Activated T-helper 2 cell treated with anti-CD3 and anti-CD28 coated beads, Interferon-gamma antibody, Interleukin-2, Interleukin-4, amounts not matched to agents 10 μg/mL and 5 μg/mL and 100 μg/mL, durations not matched to agents 14 hours and 24 hours and 36 hours (primary cell): ENCODE measurements around the gene AXDND1. TPM values are rescaled to one million over a fixed set of nuclear protein-coding genes. Genes with fewer than 3 reads are reported as not detected.
"Not testable (repeated sequence)": the region's sequence is repeated elsewhere in the genome, so short reads cannot be mapped to it uniquely, and the experiment has no call there.

ENCODE experiments used
- DNase-seq: peaks from one replicate; pipeline ENCODE4 v3.0.0; 2021; ENCODE audit warnings: low spot score
- H3K27ac Mint-ChIP-seq: one replicate; pipeline ENCODE4 v1.8.0; 2021; ENCODE audit warnings: mixed read lengths
- H3K27me3 Mint-ChIP-seq: one replicate; pipeline ENCODE4 v1.8.0; 2021; ENCODE audit warnings: low read depth, mixed read lengths
- H3K36me3 Mint-ChIP-seq: one replicate; pipeline ENCODE4 v1.8.0; 2021; ENCODE audit warnings: low read depth, mixed read lengths
- H3K4me1 Mint-ChIP-seq: one replicate; pipeline ENCODE4 v1.8.0; 2021; ENCODE audit warnings: low read depth, mixed read lengths
- H3K4me3 Mint-ChIP-seq: one replicate; pipeline ENCODE4 v1.8.0; 2021; ENCODE audit warnings: low read depth, mild to moderate bottlenecking, moderate library complexity, mixed read lengths
- H3K9me3 Mint-ChIP-seq: one replicate; pipeline ENCODE4 v1.8.0; 2021; ENCODE audit warnings: mixed read lengths
- intact Hi-C: fragments of 100-400 bp; cut with micrococcal nuclease; formaldehyde crosslinking; loops from one replicate; pipeline ENCODE4 v1.15.1; 2023
- total RNA-seq: library from RNA; stranded (reverse); gene quantifications from 2 replicates; pipeline ENCODE4 v1.2.3, GENCODE V29; 2022

The AXDND1 gene
- total RNA-seq, 1 donor from 2014 or later = 0.62 TPM

- no peaks in the 10 kb centered on the region for H3K9me3 Mint-ChIP-seq
- no peaks in the 10 kb centered on the region for H3K27me3 Mint-ChIP-seq
- no peak for DNase-seq
- intact Hi-C loops = no loop called here
- H3K4me1 Mint-ChIP-seq = peaks cover 2% of the 10 kb centered on the region
- H3K27ac Mint-ChIP-seq = no peak overlapping the region
- H3K36me3 Mint-ChIP-seq = no peaks in the 10 kb centered on the region
- no peak overlapping the region for H3K4me3 Mint-ChIP-seq
These were observed 19.7 kb downstream of the AXDND1 start for GRCh38 chr1:179385510-179385909.

- H3K9me3 Mint-ChIP-seq = peaks cover 27% of the 10 kb centered on the region
- H3K36me3 Mint-ChIP-seq = no peaks in the 10 kb centered on the region
- H3K27ac Mint-ChIP-seq = no peak overlapping the region
- DNase-seq = no peak
- intact Hi-C loops = no loop called here
- H3K4me1 Mint-ChIP-seq = no peaks in the 10 kb centered on the region
- no peak overlapping the region for H3K4me3 Mint-ChIP-seq
- no peaks in the 10 kb centered on the region for H3K27me3 Mint-ChIP-seq
These were observed 27.9 kb downstream of the AXDND1 start for GRCh38 chr1:179393721-179394120.

- DNase-seq, H3K27ac Mint-ChIP-seq, H3K4me1 Mint-ChIP-seq, H3K9me3 Mint-ChIP-seq, intact Hi-C loops, H3K4me3 Mint-ChIP-seq, H3K27me3 Mint-ChIP-seq, H3K36me3 Mint-ChIP-seq: not testable (repeated sequence)
These were observed 33.6 kb downstream of the AXDND1 start for GRCh38 chr1:179399399-179399798.

GRCh38 chr1:179417760-179418159 is 52.0 kb downstream of the AXDND1 start:
- H3K9me3 Mint-ChIP-seq, H3K27ac Mint-ChIP-seq, H3K4me1 Mint-ChIP-seq, H3K4me3 Mint-ChIP-seq, H3K36me3 Mint-ChIP-seq, H3K27me3 Mint-ChIP-seq, DNase-seq, intact Hi-C loops: not testable (repeated sequence)

- H3K36me3 Mint-ChIP-seq, H3K27ac Mint-ChIP-seq, H3K9me3 Mint-ChIP-seq, H3K27me3 Mint-ChIP-seq, H3K4me1 Mint-ChIP-seq, H3K4me3 Mint-ChIP-seq, DNase-seq, intact Hi-C loops: not testable (repeated sequence)
These were observed 52.9 kb downstream of the AXDND1 start for GRCh38 chr1:179418706-179419105.

- H3K4me3 Mint-ChIP-seq = no peak overlapping the region
- H3K4me1 Mint-ChIP-seq = no peaks in the 10 kb centered on the region
- no peaks in the 10 kb centered on the region for H3K27me3 Mint-ChIP-seq
- no peaks in the 10 kb centered on the region for H3K36me3 Mint-ChIP-seq
- peaks cover 16% of the 10 kb centered on the region for H3K9me3 Mint-ChIP-seq
- H3K27ac Mint-ChIP-seq = no peak overlapping the region
- no peak for DNase-seq
- intact Hi-C loops = no loop called here
These were observed 58.8 kb downstream of the AXDND1 start for GRCh38 chr1:179424610-179425009.

- no peak for DNase-seq
- Mint-ChIP-seq H3K4me1 (no peaks in the 10 kb centered on the region), H3K4me3 (no peak overlapping the region), H3K27me3 (no peaks in the 10 kb centered on the region), H3K9me3 (peaks cover 16% of the 10 kb centered on the region), H3K36me3 (no peaks in the 10 kb centered on the region), H3K27ac (no peak overlapping the region)
- intact Hi-C loops = no loop called here
These were observed 59.4 kb downstream of the AXDND1 start for GRCh38 chr1:179425186-179425585.

- H3K4me1 Mint-ChIP-seq = no peaks in the 10 kb centered on the region
- no peak overlapping the region for H3K4me3 Mint-ChIP-seq
- no peak for DNase-seq
- H3K9me3 Mint-ChIP-seq = no peaks in the 10 kb centered on the region
- intact Hi-C loops = no loop called here
- no peaks in the 10 kb centered on the region for H3K27me3 Mint-ChIP-seq
- H3K27ac Mint-ChIP-seq = no peak overlapping the region
- no peaks in the 10 kb centered on the region for H3K36me3 Mint-ChIP-seq
These were observed 71.4 kb downstream of the AXDND1 start for GRCh38 chr1:179437171-179437570.

GRCh38 chr1:179439646-179440045 is 73.9 kb downstream of the AXDND1 start:
- H3K27ac Mint-ChIP-seq, intact Hi-C loops, H3K27me3 Mint-ChIP-seq, H3K9me3 Mint-ChIP-seq, H3K4me1 Mint-ChIP-seq, DNase-seq, H3K36me3 Mint-ChIP-seq, H3K4me3 Mint-ChIP-seq: not testable (repeated sequence)

GRCh38 chr1:179440301-179440700 is 74.5 kb downstream of the AXDND1 start:
- H3K9me3 Mint-ChIP-seq, intact Hi-C loops: not testable (repeated sequence)

GRCh38 chr1:179440971-179441370 is 75.2 kb downstream of the AXDND1 start:
- peaks cover 4% of the 10 kb centered on the region for H3K27me3 Mint-ChIP-seq
- intact Hi-C loops = no loop called here
- H3K36me3 Mint-ChIP-seq = no peaks in the 10 kb centered on the region

More at GRCh38 chr1:179440301-179440700, 74.5 kb downstream of the AXDND1 start:
- H3K27me3 Mint-ChIP-seq, DNase-seq, H3K27ac Mint-ChIP-seq, H3K4me1 Mint-ChIP-seq, H3K36me3 Mint-ChIP-seq, H3K4me3 Mint-ChIP-seq: not testable (repeated sequence)

GRCh38 chr1:179441501-179441900 is 75.7 kb downstream of the AXDND1 start:
- Mint-ChIP-seq H3K4me3 (no peak overlapping the region), H3K27ac (no peak overlapping the region), H3K27me3 (peaks cover 4% of the 10 kb centered on the region), H3K36me3 (no peaks in the 10 kb centered on the region), H3K4me1 (no peaks in the 10 kb centered on the region), H3K9me3 (no peaks in the 10 kb centered on the region)
- intact Hi-C loops = no loop called here
- DNase-seq = no peak

More at GRCh38 chr1:179440971-179441370, 75.2 kb downstream of the AXDND1 start:
- Mint-ChIP-seq H3K4me1 (no peaks in the 10 kb centered on the region), H3K27ac (no peak overlapping the region), H3K9me3 (no peaks in the 10 kb centered on the region), H3K4me3 (no peak overlapping the region)
- DNase-seq = no peak

- H3K4me1 Mint-ChIP-seq, intact Hi-C loops, DNase-seq, H3K4me3 Mint-ChIP-seq, H3K27ac Mint-ChIP-seq, H3K27me3 Mint-ChIP-seq, H3K9me3 Mint-ChIP-seq, H3K36me3 Mint-ChIP-seq: not testable (repeated sequence)
These were observed 77.1 kb downstream of the AXDND1 start for GRCh38 chr1:179442846-179443245.

GRCh38 chr1:179445593-179445992 is 79.8 kb downstream of the AXDND1 start:
- no peak for DNase-seq
- H3K36me3 Mint-ChIP-seq = no peaks in the 10 kb centered on the region
- H3K9me3 Mint-ChIP-seq = no peaks in the 10 kb centered on the region
- intact Hi-C loops = no loop called here
- H3K4me3 Mint-ChIP-seq = no peak overlapping the region
- peaks cover 4% of the 10 kb centered on the region for H3K27me3 Mint-ChIP-seq
- H3K4me1 Mint-ChIP-seq = no peaks in the 10 kb centered on the region
- H3K27ac Mint-ChIP-seq = no peak overlapping the region
